Measurements from ENCODE around the gene ENOX1.

Gene ENOX1

GRCh38 chr13:43770871-43771270, 15.9 kb downstream of the ENOX1 start:
- in situ Hi-C loops (cut with HindIII; ENCODE audit: low sequenced_read_pairs) = no loop called here
- TF ChIP-seq CTCF (IDR thresholded peaks at IDR 0.05; ENCODE audit: low read depth, low read length) = no peak

GRCh38 chr13:43769529-43769928, 17.2 kb downstream of the ENOX1 start:
- TF ChIP-seq CTCF (IDR thresholded peaks at IDR 0.05; ENCODE audit: low read depth, low read length) = no peak
- no peak overlapping the region for H3K4me3 ChIP-seq (ENCODE audit: low read depth, low read length)
- in situ Hi-C loops (cut with HindIII; ENCODE audit: low sequenced_read_pairs) = no loop called here
- DNase-seq (ENCODE audit: low read depth, low spot score) = no peak

More at GRCh38 chr13:43770871-43771270, 15.9 kb downstream of the ENOX1 start:
- no peak for DNase-seq (ENCODE audit: low read depth, low spot score)
- H3K4me3 ChIP-seq (ENCODE audit: low read depth, low read length) = no peak overlapping the region

DNA sequence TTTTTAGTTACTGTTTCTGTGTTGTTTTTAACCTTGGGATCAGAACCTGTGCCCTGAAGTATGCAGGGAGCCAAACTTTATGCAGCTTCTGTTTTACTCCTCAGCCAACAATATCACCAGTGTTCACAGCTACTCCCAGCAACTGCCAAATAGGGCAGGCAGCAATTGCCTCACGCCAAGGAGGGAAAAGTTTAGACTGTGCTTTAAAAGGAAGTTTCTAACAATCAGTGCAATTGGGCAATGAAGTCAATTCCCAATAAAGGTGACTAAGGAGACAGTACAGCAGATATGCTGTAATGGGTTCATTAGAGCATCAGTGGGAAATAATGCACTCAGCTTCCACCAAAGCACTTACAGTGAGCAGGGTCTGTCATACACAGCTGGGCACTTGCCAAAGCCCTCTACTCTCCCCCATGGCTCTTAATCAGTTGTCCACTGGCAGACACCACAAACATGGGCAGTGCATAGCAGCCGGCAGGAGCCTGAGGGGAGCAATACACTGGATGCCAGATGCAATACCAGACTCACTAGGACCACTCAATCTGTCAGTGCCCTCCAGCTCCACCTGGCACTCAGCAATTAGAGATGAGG, 19.3 kb downstream of the ENOX1 start:
- no peak for TF ChIP-seq CTCF (IDR thresholded peaks at IDR 0.05; ENCODE audit: low read depth, low read length)
- in situ Hi-C loops (cut with HindIII; ENCODE audit: low sequenced_read_pairs) = no loop called here
- no peak for DNase-seq (ENCODE audit: low read depth, low spot score)
- no peak overlapping the region for H3K4me3 ChIP-seq (ENCODE audit: low read depth, low read length)

GRCh38 chr13:43766725-43767124, 20.0 kb downstream of the ENOX1 start:
- no peak for DNase-seq (ENCODE audit: low read depth, low spot score)
- in situ Hi-C loops (cut with HindIII; ENCODE audit: low sequenced_read_pairs) = no loop called here
- H3K4me3 ChIP-seq (ENCODE audit: low read depth, low read length) = no peak overlapping the region
- TF ChIP-seq CTCF (IDR thresholded peaks at IDR 0.05; ENCODE audit: low read depth, low read length) = no peak

DNA sequence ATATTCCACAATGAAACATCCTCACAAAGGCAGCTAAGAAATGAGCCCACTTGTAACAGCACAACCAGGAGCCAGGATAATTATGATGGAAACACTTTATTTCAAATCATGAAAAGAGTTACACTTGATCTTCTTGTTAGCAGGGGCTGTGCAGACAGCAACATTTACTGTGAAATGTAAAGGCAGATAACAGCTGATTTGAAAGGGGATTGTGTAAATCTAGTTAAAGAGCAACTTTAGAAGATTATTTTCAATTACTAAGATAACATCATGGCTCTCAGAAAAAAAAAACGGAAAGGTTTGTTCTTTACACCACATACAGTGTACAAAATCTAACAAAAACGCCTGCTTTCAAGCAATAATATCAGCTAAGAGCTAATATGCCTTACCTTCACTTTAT, 22.4 kb downstream of the ENOX1 start:
- in situ Hi-C loops (cut with HindIII; ENCODE audit: low sequenced_read_pairs) = no loop called here
- no peak overlapping the region for H3K4me3 ChIP-seq (ENCODE audit: low read depth, low read length)
- TF ChIP-seq CTCF (IDR thresholded peaks at IDR 0.05; ENCODE audit: low read depth, low read length) = no peak
- no peak for DNase-seq (ENCODE audit: low read depth, low spot score)

- H3K4me3 ChIP-seq (ENCODE audit: low read depth, low read length) = no peak overlapping the region
- in situ Hi-C loops (cut with HindIII; ENCODE audit: low sequenced_read_pairs) = no loop called here
- no peak for DNase-seq (ENCODE audit: low read depth, low spot score)
- no peak for TF ChIP-seq CTCF (IDR thresholded peaks at IDR 0.05; ENCODE audit: low read depth, low read length)
Observed at GRCh38 chr13:43763143-43763759, 23.5 kb downstream of the ENOX1 start.
